ENCODE data around the gene KYNU. TPM values are rescaled to one million over a fixed set of nuclear protein-coding genes. Genes with fewer than 3 reads are reported as not detected.

KYNU gene
- total and polyA plus RNA-seq, 9 of the 15 experiments (the other 6 are each of a cell fraction or from before 2014, with no cell fraction given): 2.6 to 11.6 (median 7.2) TPM

DNA sequence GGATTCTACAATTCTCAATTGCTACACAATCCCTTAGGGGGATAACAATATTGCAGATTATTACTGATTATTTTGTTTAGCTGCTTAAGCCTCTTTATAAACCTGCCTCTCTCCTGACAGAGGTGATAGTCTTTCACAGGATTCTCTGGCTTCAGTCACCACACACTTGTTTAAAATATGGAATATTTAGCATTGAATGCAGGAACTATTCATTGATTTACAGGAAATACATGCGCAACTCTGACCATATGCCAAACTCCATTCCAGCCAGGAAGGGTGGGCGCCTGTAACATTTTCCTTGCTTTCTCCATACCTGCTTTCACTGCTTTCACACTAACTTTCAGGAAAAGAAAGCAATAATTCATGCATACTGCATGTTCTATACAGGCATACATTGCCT is 207.0 kb downstream of the KYNU start (continued):
- TF ChIP-seq SIN3A (IDR thresholded peaks at IDR 0.05; ENCODE audit: borderline replicate concordance in 2 of 2, control insufficient read depth in 1 of 2, low read depth in 2 of 2, low read length in 2 of 2) (no peak), BMI1 (IDR thresholded peaks at IDR 0.05; ENCODE audit: low read length) (no peak)

DNA sequence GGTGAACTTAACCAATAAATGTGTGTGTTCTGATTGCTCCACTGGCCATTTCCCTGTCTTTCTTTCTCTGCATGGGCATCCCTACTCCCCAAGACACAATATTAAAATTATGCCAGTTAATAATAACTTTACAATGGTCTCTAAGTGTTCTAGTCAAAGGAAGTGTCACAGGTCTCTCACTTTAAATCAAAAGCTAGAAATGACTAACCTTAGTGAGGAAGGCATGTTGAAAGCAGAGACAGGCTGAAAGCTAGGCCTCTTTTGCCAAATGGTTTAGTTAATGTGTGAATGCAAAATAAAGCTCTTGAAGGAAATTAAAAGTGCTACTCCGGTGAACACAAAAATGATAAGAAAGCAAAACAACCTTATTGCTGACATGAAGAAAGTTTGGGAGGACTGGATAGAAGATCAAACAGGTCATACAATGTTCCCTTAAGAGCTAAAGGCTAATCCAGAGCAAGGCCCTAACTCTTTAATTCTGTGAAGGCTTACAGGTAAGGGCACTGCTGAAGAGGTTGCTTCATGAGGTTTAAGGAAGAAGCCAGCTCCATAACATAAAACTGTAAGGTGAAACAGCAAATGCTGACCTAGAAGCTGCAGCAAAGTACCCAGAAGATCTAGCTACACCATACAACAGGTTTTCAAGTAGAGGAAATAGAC is 207.8 kb downstream of the KYNU start:
- ChIA-PET CTCF (ENCODE audit: low intra/inter-chr PET ratio) (no interaction called here), POLR2A (no interaction called here)
- Histone ChIP-seq H2AFZ (ENCODE audit: low read depth, low read length) (no peak overlapping the region), H3K27me3 (ENCODE audit: control insufficient read depth in 2 of 2, insufficient read depth in 2 of 2, low read length in 2 of 2) (no peaks in the 10 kb centered on the region), H3K79me2 (ENCODE audit: control insufficient read depth, insufficient read depth, low read length) (no peaks in the 10 kb centered on the region), H3K36me3 (ENCODE audit: control insufficient read depth, insufficient read depth, low read length) (no peaks in the 10 kb centered on the region), H3K27ac (ENCODE audit: extremely low read depth, low read depth, low read length) (no peak overlapping the region), H3K9me1 (ENCODE audit: control insufficient read depth, insufficient read depth, low read length) (no peaks in the 10 kb centered on the region), H3K4me2 (ENCODE audit: insufficient read depth, low read length) (no peak overlapping the region), H3K4me1 (replicated peaks in 1 of 2; ENCODE audit: control insufficient read depth in 2 of 2, insufficient read depth in 2 of 2, low read length in 2 of 2) (no peaks in the 10 kb centered on the region), H4K20me1 (replicated peaks; ENCODE audit: control insufficient read depth, insufficient read depth, low read length) (no peaks in the 10 kb centered on the region), H3K9me3 (replicated peaks; ENCODE audit: control insufficient read depth, insufficient read depth, low read depth, low read length) (no peaks in the 10 kb centered on the region), H3K9ac (ENCODE audit: insufficient read depth in 1 of 2, low read depth in 2 of 2, low read length in 2 of 2) (no peak overlapping the region), H3K4me3 (no peak overlapping the region)
- intact Hi-C loops (cut with micrococcal nuclease) (no loop called here), in situ Hi-C loops (cut with MboI) (no loop called here)
- FAIRE-seq (no peak), DNase-seq (ENCODE audit: extremely low read depth in 1 of 4, low spot score in 3 of 4) (no peak), ATAC-seq (no peak)
- WGBS (ENCODE audit: insufficient coverage, low coverage, missing lambda C conversion rate): 0% methylated on average over 1 of the region's 1 CpG
- no TSS peak for BruUV-seq (replicated peaks)
- no peak for TF ChIP-seq TCF7L2 (IDR thresholded peaks at IDR 0.05; ENCODE audit: low read depth, low read length)
- no peak for TF ChIP-seq JUN (IDR thresholded peaks at IDR 0.05; ENCODE audit: borderline replicate concordance, low read depth, low read length)
- no peak for TF ChIP-seq JUN (CRISPR knock-in tag; IDR thresholded peaks at IDR 0.05; ENCODE audit: borderline replicate concordance)
- no peak for TF ChIP-seq GATA2 (CRISPR knock-in tag; IDR thresholded peaks at IDR 0.05)
- TF ChIP-seq ZNF699 (CRISPR knock-in tag; IDR thresholded peaks at IDR 0.05; ENCODE audit: insufficient replicate concordance): no peak
- TF ChIP-seq, protein P1, sequence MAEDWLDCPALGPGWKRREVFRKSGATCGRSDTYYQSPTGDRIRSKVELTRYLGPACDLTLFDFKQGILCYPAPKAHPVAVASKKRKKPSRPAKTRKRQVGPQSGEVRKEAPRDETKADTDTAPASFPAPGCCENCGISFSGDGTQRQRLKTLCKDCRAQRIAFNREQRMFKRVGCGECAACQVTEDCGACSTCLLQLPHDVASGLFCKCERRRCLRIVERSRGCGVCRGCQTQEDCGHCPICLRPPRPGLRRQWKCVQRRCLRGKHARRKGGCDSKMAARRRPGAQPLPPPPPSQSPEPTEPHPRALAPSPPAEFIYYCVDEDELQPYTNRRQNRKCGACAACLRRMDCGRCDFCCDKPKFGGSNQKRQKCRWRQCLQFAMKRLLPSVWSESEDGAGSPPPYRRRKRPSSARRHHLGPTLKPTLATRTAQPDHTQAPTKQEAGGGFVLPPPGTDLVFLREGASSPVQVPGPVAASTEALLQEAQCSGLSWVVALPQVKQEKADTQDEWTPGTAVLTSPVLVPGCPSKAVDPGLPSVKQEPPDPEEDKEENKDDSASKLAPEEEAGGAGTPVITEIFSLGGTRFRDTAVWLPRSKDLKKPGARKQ (CRISPR knock-in tag; IDR thresholded peaks at IDR 0.05): no peak
- no peak for TF ChIP-seq ELF4 (CRISPR knock-in tag; IDR thresholded peaks at IDR 0.05)
- TF ChIP-seq, protein P2, sequence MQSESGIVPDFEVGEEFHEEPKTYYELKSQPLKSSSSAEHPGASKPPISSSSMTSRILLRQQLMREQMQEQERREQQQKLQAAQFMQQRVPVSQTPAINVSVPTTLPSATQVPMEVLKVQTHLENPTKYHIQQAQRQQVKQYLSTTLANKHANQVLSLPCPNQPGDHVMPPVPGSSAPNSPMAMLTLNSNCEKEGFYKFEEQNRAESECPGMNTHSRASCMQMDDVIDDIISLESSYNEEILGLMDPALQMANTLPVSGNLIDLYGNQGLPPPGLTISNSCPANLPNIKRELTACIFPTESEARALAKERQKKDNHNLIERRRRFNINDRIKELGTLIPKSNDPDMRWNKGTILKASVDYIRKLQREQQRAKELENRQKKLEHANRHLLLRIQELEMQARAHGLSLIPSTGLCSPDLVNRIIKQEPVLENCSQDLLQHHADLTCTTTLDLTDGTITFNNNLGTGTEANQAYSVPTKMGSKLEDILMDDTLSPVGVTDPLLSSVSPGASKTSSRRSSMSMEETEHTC (IDR thresholded peaks at IDR 0.05): no peak
- TF ChIP-seq, protein P3, sequence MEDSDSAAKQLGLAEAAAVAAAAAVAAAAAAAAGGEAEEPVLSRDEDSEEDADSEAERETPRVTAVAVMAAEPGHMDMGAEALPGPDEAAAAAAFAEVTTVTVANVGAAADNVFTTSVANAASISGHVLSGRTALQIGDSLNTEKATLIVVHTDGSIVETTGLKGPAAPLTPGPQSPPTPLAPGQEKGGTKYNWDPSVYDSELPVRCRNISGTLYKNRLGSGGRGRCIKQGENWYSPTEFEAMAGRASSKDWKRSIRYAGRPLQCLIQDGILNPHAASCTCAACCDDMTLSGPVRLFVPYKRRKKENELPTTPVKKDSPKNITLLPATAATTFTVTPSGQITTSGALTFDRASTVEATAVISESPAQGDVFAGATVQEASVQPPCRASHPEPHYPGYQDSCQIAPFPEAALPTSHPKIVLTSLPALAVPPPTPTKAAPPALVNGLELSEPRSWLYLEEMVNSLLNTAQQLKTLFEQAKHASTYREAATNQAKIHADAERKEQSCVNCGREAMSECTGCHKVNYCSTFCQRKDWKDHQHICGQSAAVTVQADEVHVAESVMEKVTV (CRISPR knock-in tag; IDR thresholded peaks at IDR 0.05): no peak
- no peak for TF ChIP-seq NR1H2 (CRISPR knock-in tag; IDR thresholded peaks at IDR 0.05)
- TF ChIP-seq, protein P4, sequence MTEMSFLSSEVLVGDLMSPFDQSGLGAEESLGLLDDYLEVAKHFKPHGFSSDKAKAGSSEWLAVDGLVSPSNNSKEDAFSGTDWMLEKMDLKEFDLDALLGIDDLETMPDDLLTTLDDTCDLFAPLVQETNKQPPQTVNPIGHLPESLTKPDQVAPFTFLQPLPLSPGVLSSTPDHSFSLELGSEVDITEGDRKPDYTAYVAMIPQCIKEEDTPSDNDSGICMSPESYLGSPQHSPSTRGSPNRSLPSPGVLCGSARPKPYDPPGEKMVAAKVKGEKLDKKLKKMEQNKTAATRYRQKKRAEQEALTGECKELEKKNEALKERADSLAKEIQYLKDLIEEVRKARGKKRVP (CRISPR knock-in tag; IDR thresholded peaks at IDR 0.05): no peak

Data from K562 (cell line).